IMR-90 (cell line): ENCODE results near the gene TAAR8. TPM values are rescaled to one million over a fixed set of nuclear protein-coding genes. Genes with fewer than 3 reads are reported as not detected.

Experiments
- ATAC-seq: fragments of 200-7000 bp; cut with Tn5 transposase; 2 replicates; pipeline ENCODE4 v1.9.1; 2020; ENCODE audit warnings: low read depth, mild to moderate bottlenecking, moderate library complexity
- BruUV-seq: library from RNA; stranded (reverse); fragments of 400-500 nt; replicated peaks from 2 replicates; lab custom pipeline; 2021; lab: Mats Ljungman, UMichigan
- CTCF ChIA-PET: fragments of 300-600 bp; formaldehyde crosslinking; extraction: SDS; loops from one replicate; lab custom pipeline; 2021; ENCODE audit warnings: antibody characterized with exemption; lab: Yijun Ruan, JAX
- POLR2A ChIA-PET: fragments of 300-600 bp; sonication (Branson Sonifier 250); formaldehyde crosslinking; loops from one replicate; lab custom pipeline; 2022; ENCODE audit warnings: antibody characterized with exemption; ENCODE audit not compliant: unreplicated experiment; lab: Charles Lee
- DNase-seq: peaks from one replicate; pipeline ENCODE4 v3.0.0; 2013
- H2AFZ ChIP-seq: replicated peaks from 2 replicates; pipeline ENCODE3; 2013; ENCODE audit warnings: low read length, mild to moderate bottlenecking; ENCODE audit not compliant: poor library complexity
- H2AK5ac ChIP-seq: 2 replicates; pipeline ENCODE4 v1.6.1; 2013; ENCODE audit warnings: low read depth, low read length, inconsistent platforms
- H2AK9ac ChIP-seq: replicated peaks from 2 replicates; pipeline ENCODE3; 2013; ENCODE audit warnings: mild to moderate bottlenecking, low read depth, low read length, moderate library complexity; ENCODE audit not compliant: poor library complexity
- H2BK120ac ChIP-seq: 2 replicates; pipeline ENCODE4 v1.6.1; 2013; ENCODE audit warnings: low read depth, low read length, inconsistent platforms
- H2BK15ac ChIP-seq: 3 replicates; pipeline ENCODE4 v1.6.1; 2013; ENCODE audit warnings: low read depth, low read length, inconsistent platforms
- H2BK20ac ChIP-seq: 2 replicates; pipeline ENCODE4 v1.6.1; 2013; ENCODE audit warnings: low read depth, mild to moderate bottlenecking, inconsistent platforms, low read length, moderate library complexity
- H2BK5ac ChIP-seq: 2 replicates; pipeline ENCODE4 v1.6.1; 2013; ENCODE audit warnings: mild to moderate bottlenecking, low read depth, low read length, inconsistent platforms; ENCODE audit not compliant: poor library complexity, severe bottlenecking
- H3K14ac ChIP-seq: replicated peaks from 2 replicates; pipeline ENCODE4 v1.6.1; 2013; ENCODE audit warnings: low read depth, low read length, inconsistent platforms
- H3K18ac ChIP-seq: 2 replicates; pipeline ENCODE4 v1.6.1; 2013; ENCODE audit warnings: low read depth, low read length, control low read depth
- H3K23ac ChIP-seq: 2 replicates; pipeline ENCODE4 v1.6.1; 2013; ENCODE audit warnings: low read depth, low read length, inconsistent platforms
- H3K27ac ChIP-seq: 2 replicates; pipeline ENCODE4 v1.5.1; 2013; ENCODE audit warnings: mild to moderate bottlenecking, control low read depth, low read length; ENCODE audit not compliant: insufficient read depth
- H3K27me3 ChIP-seq: 2 replicates; pipeline ENCODE4 v1.6.1; 2013; ENCODE audit warnings: low read length; ENCODE audit not compliant: control insufficient read depth, insufficient read depth
- H3K36me3 ChIP-seq: 2 replicates; pipeline ENCODE4 v1.6.1; 2013; ENCODE audit warnings: low read length, mixed read lengths; ENCODE audit not compliant: control insufficient read depth, insufficient read depth
- H3K4ac ChIP-seq: 2 replicates; pipeline ENCODE4 v1.6.1; 2013; ENCODE audit warnings: low read depth, low read length, inconsistent platforms
- H3K4me1 ChIP-seq: 2 replicates; pipeline ENCODE4 v1.6.1; 2013; ENCODE audit warnings: low read length, mixed read lengths; ENCODE audit not compliant: control insufficient read depth, insufficient read depth
- H3K4me2 ChIP-seq: 2 replicates; pipeline ENCODE4 v1.6.1; 2013; ENCODE audit warnings: low read depth, mild to moderate bottlenecking, control low read depth, low read length, moderate library complexity
- H3K4me3 ChIP-seq: 2 replicates; pipeline ENCODE4 v1.5.1; 2013; ENCODE audit warnings: low read depth, mild to moderate bottlenecking, control low read depth, low read length, moderate library complexity; ENCODE audit not compliant: insufficient read depth
- H3K56ac ChIP-seq: 2 replicates; pipeline ENCODE4 v1.6.1; 2013; ENCODE audit warnings: low read length, inconsistent platforms; ENCODE audit not compliant: insufficient read depth; ENCODE audit errors: extremely low read depth
- H3K79me1 ChIP-seq, 2 experiments: 2 replicates each; pipeline ENCODE4 v1.6.1; 2013; ENCODE audit warnings: low read length in 2 of 2, inconsistent platforms in 1 of 2, low read depth in 1 of 2
- H3K9ac ChIP-seq: 2 replicates; pipeline ENCODE4 v1.6.1; 2013; ENCODE audit warnings: low read depth, low read length, control low read depth
- H3K9me1 ChIP-seq: 2 replicates; pipeline ENCODE4 v1.6.1; 2013; ENCODE audit warnings: low read length, inconsistent platforms; ENCODE audit not compliant: insufficient read depth
- H3K9me3 ChIP-seq: 2 replicates; pipeline ENCODE4 v1.6.1; 2013; ENCODE audit warnings: low read length; ENCODE audit not compliant: control insufficient read depth, insufficient read depth
- H4K20me1 ChIP-seq: 2 replicates; pipeline ENCODE4 v1.6.1; 2013; ENCODE audit warnings: low read length, inconsistent platforms; ENCODE audit not compliant: insufficient read depth
- H4K5ac ChIP-seq: 2 replicates; pipeline ENCODE4 v1.6.1; 2013; ENCODE audit warnings: mild to moderate bottlenecking, low read depth, low read length, control low read depth
- H4K8ac ChIP-seq, 2 experiments: 2 replicates each; pipeline ENCODE4 v1.6.1; 2013; ENCODE audit warnings: low read depth in 2 of 2, low read length in 2 of 2, control low read depth in 1 of 2, inconsistent platforms in 1 of 2
- H4K91ac ChIP-seq: 2 replicates; pipeline ENCODE4 v1.6.1; 2013; ENCODE audit warnings: low read depth, low read length, inconsistent platforms; ENCODE audit not compliant: insufficient read depth
- BHLHE40 ChIP-seq: fragments of 150-350 bp; IDR thresholded peaks from 2 replicates; pipeline ENCODE4 v1.6.1; 2016; ENCODE audit warnings: mild to moderate bottlenecking, low read depth, low read length
- MAFK ChIP-seq: IDR thresholded peaks from 2 replicates; pipeline ENCODE4 v1.6.1; 2012; ENCODE audit warnings: low read depth, low read length, improper control_type of control experiment
- MAZ ChIP-seq: IDR thresholded peaks from 2 replicates; pipeline ENCODE4 v1.6.1; 2012; ENCODE audit warnings: low read depth, mild to moderate bottlenecking, low read length, improper control_type of control experiment, moderate library complexity, borderline replicate concordance
- MXI1 ChIP-seq: IDR thresholded peaks from 2 replicates; pipeline ENCODE4 v1.6.1; 2012; ENCODE audit warnings: low read depth, mild to moderate bottlenecking, low read length, moderate library complexity, borderline replicate concordance
- NFE2L2 ChIP-seq: fragments of 150-350 bp; IDR thresholded peaks from 2 replicates; pipeline ENCODE4 v1.6.1; 2016; ENCODE audit warnings: low read depth, mild to moderate bottlenecking, low read length
- POLR2A ChIP-seq: IDR thresholded peaks from 2 replicates; pipeline ENCODE4 v1.6.1; 2012; ENCODE audit warnings: mild to moderate bottlenecking, low read depth, low read length
- RFX5 ChIP-seq: IDR thresholded peaks from 2 replicates; pipeline ENCODE4 v1.8.0; 2012; ENCODE audit warnings: low read depth, mild to moderate bottlenecking, low read length, moderate library complexity
- WGBS, 2 experiments: methylation state at CpG; one replicate each; pipeline versions ENCODE4 v1.1.5 to v1.1.7; 2013; ENCODE audit warnings: missing lambda C conversion rate in 2 of 2; ENCODE audit not compliant: insufficient read length in 1 of 2; ENCODE audit errors: extremely low coverage in 2 of 2; 5-methylcytosine and 5-hydroxymethylcytosine counted together
- dilution Hi-C: fragments of 300-500 bp; cut with HindIII; formaldehyde crosslinking; loops from one replicate; pipeline ENCODE4 v1.14.3; 2018; ENCODE audit warnings: low sequenced_read_pairs; ENCODE audit not compliant: unreplicated experiment
- in situ Hi-C: fragments of 300-500 bp; cut with MboI; formaldehyde crosslinking; loops from 3 replicates; pipeline ENCODE4 v1.14.3; 2019; ENCODE audit warnings: low sequenced_read_pairs, inconsistent platforms, mixed read lengths
- intact Hi-C: fragments of 100-400 bp; cut with micrococcal nuclease; formaldehyde crosslinking; loops from 2 replicates; pipeline ENCODE4 v1.10.0; 2022
- polyA plus RNA-seq, 3 experiments: library from polyadenylated mRNA; depleted of rRNA; stranded (reverse); fragments of >200 nt; gene quantifications; 2 replicates each; pipeline ENCODE4 v1.2.3, GENCODE V29; 2012; ENCODE audit warnings: low replicate concordance in 1 of 3
- total RNA-seq: library from RNA; depleted of rRNA; stranded (reverse); fragments of >200 nt; gene quantifications from 2 replicates; pipeline ENCODE4 v1.2.3, GENCODE V29; 2012
- TF ChIP-seq, protein P1 (sequence below): conservative IDR thresholded peaks from 2 replicates; pipeline ENCODE4 v1.5.1; 2012; ENCODE audit warnings: mild to moderate bottlenecking, low read depth, low read length, improper control_type of control experiment
- TF ChIP-seq, protein P2 (sequence below): fragments of 150-350 bp; IDR thresholded peaks from 2 replicates; pipeline ENCODE4 v1.6.1; 2016; ENCODE audit warnings: low read depth, mild to moderate bottlenecking, low read length, moderate library complexity, borderline replicate concordance
- TF ChIP-seq, protein P3 (sequence below): fragments of 150-350 bp; IDR thresholded peaks from 2 replicates; pipeline ENCODE4 v1.6.1; 2017; ENCODE audit warnings: mild to moderate bottlenecking, antibody characterized with exemption, low read length, low read depth

Gene TAAR8
- total and polyA plus RNA-seq, 2 of the 4 experiments (the other 2 are of a cell fraction): not detected

DNA sequence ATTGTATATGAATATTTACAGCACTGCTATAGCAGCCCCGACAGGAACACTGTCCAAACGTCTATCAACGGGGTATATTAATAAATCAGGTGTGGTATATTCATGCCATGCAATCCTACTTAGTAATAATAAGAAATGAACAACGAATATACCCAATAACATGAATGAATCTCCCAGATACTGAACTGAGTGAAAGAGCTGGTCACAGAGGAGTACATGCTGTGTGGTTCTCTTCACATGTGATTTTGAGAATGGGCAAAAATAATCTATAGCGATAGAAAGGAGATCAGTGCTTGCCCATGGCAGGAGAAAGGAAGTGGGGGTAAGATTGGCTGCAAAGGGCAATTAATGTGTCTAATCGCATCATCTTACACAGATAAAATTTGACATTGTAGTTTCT is 13.9 kb downstream of the TAAR8 start:
- H2AFZ ChIP-seq: no peak overlapping the region
- no peaks in the 10 kb centered on the region for H4K20me1 ChIP-seq
- no peak overlapping the region for H2BK120ac ChIP-seq
- H4K8ac ChIP-seq: no peak overlapping the region
- H2BK15ac ChIP-seq: no peak overlapping the region
- intact Hi-C loops (no loop called here), in situ Hi-C loops (no loop called here), dilution Hi-C loops (no loop called here)
- no CpG with 5 or more reads among the region's 6 CpGs for WGBS, 2 experiments
- peaks cover 39% of the 10 kb centered on the region for H3K27me3 ChIP-seq
- H3K23ac ChIP-seq: no peak overlapping the region
- no peak overlapping the region for H3K27ac ChIP-seq
- no peak overlapping the region for H3K18ac ChIP-seq
- DNase-seq (no peak), ATAC-seq (no peak)
- no peak overlapping the region for H2BK5ac ChIP-seq
- H2AK9ac ChIP-seq: no peak overlapping the region
- H3K56ac ChIP-seq: no peak overlapping the region
- no peaks in the 10 kb centered on the region for H3K36me3 ChIP-seq
- TF ChIP-seq, protein P1, sequence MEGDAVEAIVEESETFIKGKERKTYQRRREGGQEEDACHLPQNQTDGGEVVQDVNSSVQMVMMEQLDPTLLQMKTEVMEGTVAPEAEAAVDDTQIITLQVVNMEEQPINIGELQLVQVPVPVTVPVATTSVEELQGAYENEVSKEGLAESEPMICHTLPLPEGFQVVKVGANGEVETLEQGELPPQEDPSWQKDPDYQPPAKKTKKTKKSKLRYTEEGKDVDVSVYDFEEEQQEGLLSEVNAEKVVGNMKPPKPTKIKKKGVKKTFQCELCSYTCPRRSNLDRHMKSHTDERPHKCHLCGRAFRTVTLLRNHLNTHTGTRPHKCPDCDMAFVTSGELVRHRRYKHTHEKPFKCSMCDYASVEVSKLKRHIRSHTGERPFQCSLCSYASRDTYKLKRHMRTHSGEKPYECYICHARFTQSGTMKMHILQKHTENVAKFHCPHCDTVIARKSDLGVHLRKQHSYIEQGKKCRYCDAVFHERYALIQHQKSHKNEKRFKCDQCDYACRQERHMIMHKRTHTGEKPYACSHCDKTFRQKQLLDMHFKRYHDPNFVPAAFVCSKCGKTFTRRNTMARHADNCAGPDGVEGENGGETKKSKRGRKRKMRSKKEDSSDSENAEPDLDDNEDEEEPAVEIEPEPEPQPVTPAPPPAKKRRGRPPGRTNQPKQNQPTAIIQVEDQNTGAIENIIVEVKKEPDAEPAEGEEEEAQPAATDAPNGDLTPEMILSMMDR: no peak
- TF ChIP-seq MAZ: no peak
- TF ChIP-seq, protein P2, sequence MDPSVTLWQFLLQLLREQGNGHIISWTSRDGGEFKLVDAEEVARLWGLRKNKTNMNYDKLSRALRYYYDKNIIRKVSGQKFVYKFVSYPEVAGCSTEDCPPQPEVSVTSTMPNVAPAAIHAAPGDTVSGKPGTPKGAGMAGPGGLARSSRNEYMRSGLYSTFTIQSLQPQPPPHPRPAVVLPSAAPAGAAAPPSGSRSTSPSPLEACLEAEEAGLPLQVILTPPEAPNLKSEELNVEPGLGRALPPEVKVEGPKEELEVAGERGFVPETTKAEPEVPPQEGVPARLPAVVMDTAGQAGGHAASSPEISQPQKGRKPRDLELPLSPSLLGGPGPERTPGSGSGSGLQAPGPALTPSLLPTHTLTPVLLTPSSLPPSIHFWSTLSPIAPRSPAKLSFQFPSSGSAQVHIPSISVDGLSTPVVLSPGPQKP: no peak
- TF ChIP-seq RFX5: no peak
- TF ChIP-seq MAFK: no peak
- TF ChIP-seq, protein P3, sequence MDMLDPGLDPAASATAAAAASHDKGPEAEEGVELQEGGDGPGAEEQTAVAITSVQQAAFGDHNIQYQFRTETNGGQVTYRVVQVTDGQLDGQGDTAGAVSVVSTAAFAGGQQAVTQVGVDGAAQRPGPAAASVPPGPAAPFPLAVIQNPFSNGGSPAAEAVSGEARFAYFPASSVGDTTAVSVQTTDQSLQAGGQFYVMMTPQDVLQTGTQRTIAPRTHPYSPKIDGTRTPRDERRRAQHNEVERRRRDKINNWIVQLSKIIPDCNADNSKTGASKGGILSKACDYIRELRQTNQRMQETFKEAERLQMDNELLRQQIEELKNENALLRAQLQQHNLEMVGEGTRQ: no peak
- no peak for TF ChIP-seq POLR2A
- TF ChIP-seq BHLHE40: no peak
- no peak for TF ChIP-seq NFE2L2
- no peak for TF ChIP-seq MXI1
- H3K9me1 ChIP-seq: no peaks in the 10 kb centered on the region
- no peak overlapping the region for H3K4ac ChIP-seq
- no peak overlapping the region for H3K4me3 ChIP-seq
- H4K5ac ChIP-seq: no peak overlapping the region
- no peak overlapping the region for H3K4me2 ChIP-seq
- no TSS peak for BruUV-seq
- H3K4me1 ChIP-seq: no peaks in the 10 kb centered on the region
- H3K79me1 ChIP-seq: no peaks in the 10 kb centered on the region
- no peak overlapping the region for H2AK5ac ChIP-seq
- POLR2A ChIA-PET: no interaction called here
- no peak overlapping the region for H3K14ac ChIP-seq
- no peaks in the 10 kb centered on the region for H3K9me3 ChIP-seq
- H4K91ac ChIP-seq: no peak overlapping the region
- no peak overlapping the region for H3K9ac ChIP-seq
- no peak overlapping the region for H2BK20ac ChIP-seq
- CTCF ChIA-PET: no interaction called here
